A549 treated with dexamethasone at 1 μM for 4 hours (cell line): ENCODE data around the gene PPP1R3D. TPM values are rescaled to one million over a fixed set of nuclear protein-coding genes. Genes with fewer than 3 reads are reported as not detected.

Experiments used
- total RNA-seq: library from RNA; stranded (reverse); fragments of 200-300 nt; extraction: Qiagen RNA extraction; gene quantifications from 5 replicates; pipeline ENCODE4 v1.2.3, GENCODE V29; 2022

The PPP1R3D gene, protein sequence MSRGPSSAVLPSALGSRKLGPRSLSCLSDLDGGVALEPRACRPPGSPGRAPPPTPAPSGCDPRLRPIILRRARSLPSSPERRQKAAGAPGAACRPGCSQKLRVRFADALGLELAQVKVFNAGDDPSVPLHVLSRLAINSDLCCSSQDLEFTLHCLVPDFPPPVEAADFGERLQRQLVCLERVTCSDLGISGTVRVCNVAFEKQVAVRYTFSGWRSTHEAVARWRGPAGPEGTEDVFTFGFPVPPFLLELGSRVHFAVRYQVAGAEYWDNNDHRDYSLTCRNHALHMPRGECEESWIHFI
- 2.0 to 2.9 TPM (median 2.5 TPM) in 5 replicates for total RNA-seq

DNA sequence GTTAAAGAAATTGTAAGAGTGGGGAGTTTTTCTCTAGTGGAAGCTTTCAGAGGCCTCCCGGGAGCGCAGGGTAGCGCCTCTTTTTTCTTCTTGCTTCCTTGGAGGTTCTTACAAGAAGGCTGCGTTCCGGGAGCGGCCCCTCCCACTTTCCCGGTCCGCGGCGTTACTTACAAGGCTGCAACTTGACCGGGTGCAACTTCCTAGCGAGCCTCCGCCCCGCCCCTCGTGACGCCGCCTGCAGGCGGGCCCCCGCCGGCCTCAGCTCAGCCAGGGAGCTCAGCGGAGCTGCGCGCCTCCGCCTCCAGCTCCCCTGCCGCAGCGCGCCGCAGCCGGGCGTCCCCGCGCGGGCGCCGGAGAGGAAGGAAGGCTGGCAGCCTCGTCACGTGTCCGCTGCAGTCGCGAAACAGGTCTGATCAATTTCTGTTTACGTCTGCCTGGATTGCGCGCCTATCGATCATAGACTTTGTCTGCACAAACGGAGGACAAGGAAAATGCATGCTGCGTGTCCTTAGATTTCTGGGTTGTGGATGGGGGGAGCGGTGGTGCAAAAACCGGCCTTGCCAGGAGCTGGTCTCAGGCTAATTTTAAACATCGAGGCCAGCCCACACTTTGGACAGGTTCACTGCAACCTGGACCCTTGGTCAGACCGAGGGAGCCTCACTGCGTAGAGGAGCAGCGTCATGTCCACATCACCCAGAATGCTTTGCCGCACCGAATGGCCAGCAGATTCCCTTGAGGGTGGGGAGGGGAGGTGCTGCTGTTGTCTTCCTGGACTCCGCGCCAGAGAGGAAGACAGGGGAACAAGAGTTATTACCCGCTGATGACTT is at the start of gene PPP1R3D, which contains the start of gene FAM217B:
TSS of gene PPP1R3D (minus strand) at position 177 of the 827 bp plus-strand sequence. CDS start 374 bp downstream, outside the sequence.
TSS of gene FAM217B (plus strand) at position 261 of the 827 bp plus-strand sequence. CDS start 3,555 bp downstream, outside the sequence.

DNA sequence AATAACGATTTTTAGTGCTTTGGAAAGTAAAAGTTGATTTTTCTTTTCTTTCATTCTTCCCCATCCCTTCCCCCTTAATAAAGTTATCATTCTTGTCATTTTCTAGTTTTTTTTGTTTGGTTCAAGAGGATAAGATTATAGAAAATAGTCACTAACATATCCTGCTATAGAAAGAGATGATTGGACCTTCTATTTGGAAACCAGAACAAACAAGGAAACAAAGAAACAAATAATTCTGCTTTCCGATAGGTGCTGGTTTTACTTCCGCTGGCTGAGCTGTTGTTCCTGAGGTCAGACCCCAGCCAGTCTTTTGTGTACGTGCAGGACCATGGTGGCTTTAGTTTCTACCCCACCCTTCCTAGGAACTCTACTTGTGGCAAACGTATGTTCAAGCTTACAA is 18.0 kb upstream of the PPP1R3D start, which contains the start of gene CDH26:
TSS of gene CDH26 (plus strand) at position 301 of the 400 bp plus-strand sequence. CDS start 304 bp downstream, outside the sequence.

DNA sequence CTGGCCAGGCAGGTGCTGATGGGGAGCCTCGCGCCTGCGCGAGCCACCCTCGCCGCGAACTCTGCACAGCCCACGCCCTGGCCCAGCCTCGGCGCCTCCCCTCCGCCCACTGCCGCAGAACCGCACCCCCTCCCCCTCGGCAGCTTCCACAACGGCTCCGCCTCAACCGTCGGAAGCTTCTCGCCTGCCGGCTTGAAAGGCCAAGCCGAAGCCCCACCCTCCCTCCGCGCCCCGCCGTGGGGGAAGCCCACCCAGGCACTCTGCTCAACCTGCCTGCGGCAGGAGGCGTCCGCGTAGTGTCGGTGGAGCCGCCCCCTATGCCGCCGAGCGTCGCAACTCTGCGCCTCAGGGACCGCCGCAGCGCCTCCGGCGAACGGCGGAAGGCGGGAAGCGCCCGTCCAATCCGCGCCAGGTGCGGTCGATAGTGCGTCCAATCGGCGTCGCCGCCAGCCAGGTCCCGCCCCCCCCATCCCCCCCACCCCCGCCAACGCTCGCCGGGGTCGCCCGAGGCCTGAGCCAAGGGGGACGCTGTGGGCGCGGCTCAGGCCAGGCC is 6.7 kb downstream of the PPP1R3D start, which contains the start of gene SYCP2:
TSS of gene SYCP2 (minus strand) at position 342 of the 553 bp plus-strand sequence. CDS start 11,224 bp downstream, outside the sequence.

Other genes starting within 250 kb of the PPP1R3D start
- gene SYCP2, start 6.7 kb downstream of the PPP1R3D start, total RNA-seq: 0.12 to 0.61 TPM (median 0.29 TPM) in 5 replicates
- 6.1 to 8.0 TPM (median 7.0 TPM) in 5 replicates for gene FAM217B, start 84 bp upstream of the PPP1R3D start, total RNA-seq
- gene CDH26, start 18.1 kb upstream of the PPP1R3D start, total RNA-seq: 0.06 to 0.17 TPM (median 0.13 TPM) in 5 replicates